ENCODE data around the gene MGARP.
"Not testable (repeated sequence)": the region's sequence is repeated elsewhere in the genome, so short reads cannot be mapped to it uniquely, and the experiment has no call there.

Gene MGARP

GRCh38 chr4:139279760-139280620, at the start of gene MGARP:
MGARP (minus strand) TSS chr4:139280225; CDS start chr4:139280158, 67 bp downstream.
- Histone ChIP-seq H3K36me3 (ENCODE audit: insufficient read depth) (no peaks in the 10 kb centered on the region), H3K4me3 (IDR thresholded peaks at IDR 0.05; ENCODE audit: insufficient read depth, low read depth, low read length) (no peak within 1 kb of the TSS), H3K27ac (no peak within 1 kb of the TSS), H2AFZ (ENCODE audit: low read depth) (no peak within 1 kb of the TSS), H3K4me2 (no peak within 1 kb of the TSS), H3K27me3 (ENCODE audit: insufficient read depth, low read depth) (no peaks in the 10 kb centered on the region), H3K9ac (no peak within 1 kb of the TSS), H3K4me1 (ENCODE audit: low read depth, poor library complexity, severe bottlenecking) (no peaks in the 10 kb centered on the region), H3K79me2 (ENCODE audit: insufficient read depth, low read depth) (no peaks in the 10 kb centered on the region), H4K20me1 (ENCODE audit: insufficient read depth) (no peaks in the 10 kb centered on the region)
- TF ChIP-seq, protein P1, sequence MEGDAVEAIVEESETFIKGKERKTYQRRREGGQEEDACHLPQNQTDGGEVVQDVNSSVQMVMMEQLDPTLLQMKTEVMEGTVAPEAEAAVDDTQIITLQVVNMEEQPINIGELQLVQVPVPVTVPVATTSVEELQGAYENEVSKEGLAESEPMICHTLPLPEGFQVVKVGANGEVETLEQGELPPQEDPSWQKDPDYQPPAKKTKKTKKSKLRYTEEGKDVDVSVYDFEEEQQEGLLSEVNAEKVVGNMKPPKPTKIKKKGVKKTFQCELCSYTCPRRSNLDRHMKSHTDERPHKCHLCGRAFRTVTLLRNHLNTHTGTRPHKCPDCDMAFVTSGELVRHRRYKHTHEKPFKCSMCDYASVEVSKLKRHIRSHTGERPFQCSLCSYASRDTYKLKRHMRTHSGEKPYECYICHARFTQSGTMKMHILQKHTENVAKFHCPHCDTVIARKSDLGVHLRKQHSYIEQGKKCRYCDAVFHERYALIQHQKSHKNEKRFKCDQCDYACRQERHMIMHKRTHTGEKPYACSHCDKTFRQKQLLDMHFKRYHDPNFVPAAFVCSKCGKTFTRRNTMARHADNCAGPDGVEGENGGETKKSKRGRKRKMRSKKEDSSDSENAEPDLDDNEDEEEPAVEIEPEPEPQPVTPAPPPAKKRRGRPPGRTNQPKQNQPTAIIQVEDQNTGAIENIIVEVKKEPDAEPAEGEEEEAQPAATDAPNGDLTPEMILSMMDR (conservative IDR thresholded peaks at IDR 0.05; ENCODE audit: low read depth, low read length): no peak

DNA sequence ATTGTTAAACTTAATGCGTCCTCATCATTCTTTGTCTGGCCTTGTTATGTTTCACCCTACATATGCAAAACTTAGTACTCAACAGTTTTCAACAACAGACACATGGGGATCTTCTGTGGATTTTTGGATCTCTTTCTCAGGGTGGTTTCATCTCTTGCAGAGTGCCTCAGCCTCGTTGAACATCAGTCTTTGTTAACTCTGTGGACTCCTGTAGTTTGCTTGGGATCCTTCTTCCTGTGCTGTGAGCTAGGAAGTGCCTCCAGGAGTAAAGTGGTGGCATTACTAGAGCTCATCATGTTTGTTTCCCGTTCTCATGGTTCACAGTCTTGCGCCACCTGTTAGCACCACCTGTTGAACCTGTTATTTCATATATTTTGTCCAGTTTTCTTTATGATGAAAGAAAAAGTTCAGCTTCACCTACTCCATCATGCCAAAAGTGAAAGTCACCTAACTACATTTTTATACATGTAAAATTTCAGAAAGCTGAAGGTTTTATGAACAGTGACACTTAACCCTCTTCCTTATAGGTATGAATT, 49.7 kb upstream of the MGARP start:
- H3K4me3 ChIP-seq (IDR thresholded peaks at IDR 0.05; ENCODE audit: insufficient read depth, low read depth, low read length): no peak overlapping the region
- no peak overlapping the region for H3K27ac ChIP-seq
- peaks cover 100% of the 10 kb centered on the region for H3K79me2 ChIP-seq (ENCODE audit: insufficient read depth, low read depth)
- TF ChIP-seq, protein P1 (conservative IDR thresholded peaks at IDR 0.05; ENCODE audit: low read depth, low read length): no peak
- no peak overlapping the region for H3K9ac ChIP-seq
- no peak overlapping the region for H3K4me2 ChIP-seq
- H3K4me1 ChIP-seq (ENCODE audit: low read depth, poor library complexity, severe bottlenecking): peaks cover 36% of the 10 kb centered on the region
- H3K27me3 ChIP-seq (ENCODE audit: insufficient read depth, low read depth): no peaks in the 10 kb centered on the region
- 0 out of 2 replicates have a peak, but pooled peaks cover 4% of the 10 kb centered on the region for H3K36me3 ChIP-seq (ENCODE audit: insufficient read depth)
- no peak overlapping the region for H2AFZ ChIP-seq (ENCODE audit: low read depth)
- H4K20me1 ChIP-seq (ENCODE audit: insufficient read depth): peaks cover 53% of the 10 kb centered on the region

DNA sequence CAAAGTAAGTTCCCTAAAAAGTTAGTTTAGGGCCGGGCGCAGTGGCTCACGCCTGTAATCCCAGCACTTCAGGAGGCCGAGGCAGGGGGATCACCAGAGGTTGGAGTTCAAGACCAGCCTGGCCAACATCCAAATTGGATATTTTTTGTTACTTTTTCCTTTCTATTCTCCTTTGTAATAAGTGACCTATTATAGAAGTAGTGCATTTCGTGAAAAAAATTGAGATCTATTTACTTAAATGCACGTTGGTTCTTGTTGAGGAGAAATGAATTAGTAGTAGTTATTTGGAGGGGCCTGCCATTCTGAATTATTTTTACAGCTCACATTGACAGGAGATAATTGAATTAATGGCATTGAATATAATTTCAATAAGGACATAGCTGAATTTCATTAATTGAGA, 44.6 kb upstream of the MGARP start:
- Histone ChIP-seq H3K36me3 (ENCODE audit: insufficient read depth) (no peaks in the 10 kb centered on the region), H4K20me1 (ENCODE audit: insufficient read depth) (peaks cover 35% of the 10 kb centered on the region), H3K27me3 (ENCODE audit: insufficient read depth, low read depth) (no peaks in the 10 kb centered on the region), H3K27ac (no peak overlapping the region), H3K9ac (no peak overlapping the region), H3K4me2 (no peak overlapping the region), H3K79me2 (ENCODE audit: insufficient read depth, low read depth) (peaks cover 100% of the 10 kb centered on the region), H3K4me3 (IDR thresholded peaks at IDR 0.05; ENCODE audit: insufficient read depth, low read depth, low read length) (no peak overlapping the region), H2AFZ (ENCODE audit: low read depth) (no peak overlapping the region), H3K4me1 (ENCODE audit: low read depth, poor library complexity, severe bottlenecking) (peaks cover 52% of the 10 kb centered on the region)
- TF ChIP-seq, protein P1 (conservative IDR thresholded peaks at IDR 0.05; ENCODE audit: low read depth, low read length): no peak

DNA sequence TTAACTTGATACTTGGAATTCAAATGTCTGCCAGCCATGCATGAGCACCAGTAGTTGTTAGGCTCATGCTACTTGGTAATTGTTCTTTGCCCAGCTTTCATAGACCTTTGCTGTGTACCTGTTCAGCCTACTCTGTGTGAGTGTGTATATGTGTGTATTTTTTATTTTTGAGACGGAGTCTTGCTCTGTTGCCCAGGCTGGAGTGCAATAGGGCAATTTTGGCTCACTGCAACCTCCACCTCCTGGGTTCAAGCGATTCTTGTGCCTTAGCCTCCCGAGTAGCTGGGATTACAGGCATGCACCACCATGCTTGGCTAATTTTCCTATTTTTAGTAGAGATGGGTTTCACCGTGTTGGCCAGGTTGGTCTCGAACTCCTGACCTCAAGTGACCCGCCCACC, 42.5 kb upstream of the MGARP start:
- peaks cover 36% of the 10 kb centered on the region; the same call in 1 of the 2 replicates for H4K20me1 ChIP-seq (ENCODE audit: insufficient read depth)
- H3K9ac ChIP-seq; H3K4me3 ChIP-seq (IDR thresholded peaks at IDR 0.05; ENCODE audit: insufficient read depth, low read depth, low read length); H3K27me3 ChIP-seq (ENCODE audit: insufficient read depth, low read depth); H3K36me3 ChIP-seq (ENCODE audit: insufficient read depth); H3K27ac ChIP-seq; H2AFZ ChIP-seq (ENCODE audit: low read depth); H3K4me2 ChIP-seq: not testable (repeated sequence)
- H3K79me2 ChIP-seq (ENCODE audit: insufficient read depth, low read depth): peaks cover 100% of the 10 kb centered on the region
- peaks cover 63% of the 10 kb centered on the region for H3K4me1 ChIP-seq (ENCODE audit: low read depth, poor library complexity, severe bottlenecking)

DNA sequence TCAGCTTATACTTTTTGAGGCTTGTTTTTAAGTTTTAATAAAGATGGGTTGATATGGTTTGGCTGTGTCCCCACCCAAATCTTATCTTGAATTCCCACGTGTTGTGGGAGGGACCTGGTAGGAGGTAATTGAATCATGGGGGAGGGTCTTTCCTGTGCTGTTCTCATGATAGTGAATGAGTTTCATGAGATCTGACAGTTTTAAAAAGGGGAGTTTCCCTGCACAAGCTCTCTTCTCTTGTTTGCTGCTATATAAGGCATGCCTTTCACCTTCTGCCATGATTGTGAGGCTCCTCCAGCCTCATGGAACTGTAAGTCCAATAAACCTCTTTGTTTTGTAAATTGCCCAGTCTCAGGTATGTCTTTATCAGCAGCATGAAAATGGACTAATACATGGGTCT, 42.0 kb upstream of the MGARP start:
- not testable (repeated sequence) for H3K27ac ChIP-seq; H3K4me2 ChIP-seq; H2AFZ ChIP-seq (ENCODE audit: low read depth); H3K36me3 ChIP-seq (ENCODE audit: insufficient read depth); H3K9ac ChIP-seq; H3K27me3 ChIP-seq (ENCODE audit: insufficient read depth, low read depth); H3K4me3 ChIP-seq (IDR thresholded peaks at IDR 0.05; ENCODE audit: insufficient read depth, low read depth, low read length)
- Histone ChIP-seq H4K20me1 (ENCODE audit: insufficient read depth) (peaks cover 36% of the 10 kb centered on the region; the same call in 1 of the 2 replicates), H3K79me2 (ENCODE audit: insufficient read depth, low read depth) (peaks cover 100% of the 10 kb centered on the region), H3K4me1 (ENCODE audit: low read depth, poor library complexity, severe bottlenecking) (peaks cover 65% of the 10 kb centered on the region)

Data from KMS-11 (cell line).